Activated CD4-positive, alpha-beta T cell treated with anti-CD3 and anti-CD28 coated beads, Interleukin-2, amount 50 U/mL, for 1 hour (primary cell): ENCODE data around the gene GGCT.

Experiments
- DNase-seq: peaks from one replicate; pipeline ENCODE4 v3.0.0-alpha.2; 2020

The GGCT gene

DNA sequence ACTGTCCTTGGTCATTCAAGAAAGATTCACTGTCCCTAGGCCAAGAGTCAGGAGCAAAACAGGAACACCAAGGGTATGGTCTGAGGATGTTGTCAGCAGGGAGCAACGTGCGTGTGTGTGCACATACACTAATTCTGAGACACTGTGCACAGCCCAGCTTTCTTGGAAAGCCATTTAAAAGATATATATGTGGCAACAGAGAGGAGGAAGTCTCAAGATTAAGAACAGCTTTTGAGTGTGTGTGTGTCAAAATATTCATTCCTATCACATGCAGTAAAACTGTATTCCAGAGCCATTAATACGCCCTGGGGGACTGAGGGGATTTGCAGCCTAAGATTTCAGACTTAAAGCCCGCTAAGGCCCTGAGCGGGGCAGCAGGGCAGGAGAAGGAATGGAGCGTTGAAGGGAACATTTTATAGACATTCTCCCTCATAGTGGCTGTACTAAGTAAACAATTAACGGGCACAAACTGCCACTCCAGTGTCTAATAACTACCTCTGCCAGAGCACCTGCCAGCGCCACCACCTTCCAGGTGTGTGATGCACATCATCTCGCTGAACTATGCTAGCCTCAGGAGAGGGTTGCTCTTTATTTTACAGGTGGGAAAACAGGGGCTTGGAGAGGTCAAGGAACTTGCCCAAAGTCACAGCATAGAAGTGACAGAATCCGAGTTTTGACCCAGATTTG, 28.0 kb downstream of the GGCT start:
- DNase-seq: no peak

DNA sequence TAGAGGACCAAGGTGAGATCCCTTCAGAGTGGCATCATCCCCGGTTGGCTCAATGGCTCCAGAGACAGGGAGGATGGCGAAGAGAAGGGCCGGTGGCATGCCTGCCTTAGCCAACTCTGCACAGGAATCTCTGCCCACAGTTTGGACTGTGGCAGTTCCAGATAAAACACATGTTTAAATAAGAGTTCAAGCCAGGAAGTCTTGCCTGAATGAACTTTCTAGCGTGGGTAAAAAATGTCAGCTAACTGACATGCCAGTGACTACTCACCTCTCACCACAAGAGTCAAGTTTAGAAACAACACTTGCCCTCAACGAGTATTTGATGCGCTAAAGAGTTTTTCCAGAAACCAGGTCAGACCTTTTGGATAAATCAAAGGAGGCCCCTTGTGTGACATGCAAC, 29.0 kb downstream of the GGCT start:
- no peak for DNase-seq

DNA sequence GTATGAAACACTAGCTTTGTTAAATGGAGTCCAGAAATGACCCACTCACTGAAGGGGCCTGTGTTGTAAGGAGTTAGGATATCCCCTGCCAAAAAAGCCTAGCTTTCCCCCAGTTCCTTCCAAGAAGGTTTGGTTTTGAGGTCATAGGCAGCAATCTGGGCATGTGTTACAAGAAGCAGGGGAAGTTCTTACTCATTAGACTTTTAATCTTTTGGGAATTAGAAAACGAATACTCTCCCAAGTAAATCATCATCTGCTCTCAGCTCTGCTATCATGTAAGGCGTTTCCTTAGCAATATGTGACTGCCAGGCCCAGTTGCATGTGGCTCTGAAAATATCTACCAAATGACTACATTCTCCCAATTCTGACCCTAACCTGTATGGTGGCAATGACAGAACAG, 29.7 kb downstream of the GGCT start:
- no peak for DNase-seq

DNA sequence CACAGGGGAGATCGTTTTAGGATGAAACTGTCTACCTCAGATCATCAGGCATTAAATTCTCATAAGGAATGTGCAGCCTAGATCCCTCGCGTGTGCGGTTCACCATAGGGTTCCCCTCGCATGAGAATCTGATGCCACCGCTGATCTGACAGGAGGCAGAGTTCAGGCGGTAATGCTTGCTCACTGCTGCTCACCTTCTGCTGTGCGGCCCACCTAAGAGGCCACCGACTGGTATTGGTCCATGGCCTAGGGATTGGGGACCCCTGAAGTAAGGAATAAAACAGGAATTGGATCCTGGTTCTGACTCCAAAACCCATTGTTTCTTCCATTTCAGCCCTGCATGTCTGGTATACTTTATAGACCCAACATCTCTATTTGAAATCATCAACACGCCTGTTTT, 30.1 kb downstream of the GGCT start:
- no peak for DNase-seq

DNA sequence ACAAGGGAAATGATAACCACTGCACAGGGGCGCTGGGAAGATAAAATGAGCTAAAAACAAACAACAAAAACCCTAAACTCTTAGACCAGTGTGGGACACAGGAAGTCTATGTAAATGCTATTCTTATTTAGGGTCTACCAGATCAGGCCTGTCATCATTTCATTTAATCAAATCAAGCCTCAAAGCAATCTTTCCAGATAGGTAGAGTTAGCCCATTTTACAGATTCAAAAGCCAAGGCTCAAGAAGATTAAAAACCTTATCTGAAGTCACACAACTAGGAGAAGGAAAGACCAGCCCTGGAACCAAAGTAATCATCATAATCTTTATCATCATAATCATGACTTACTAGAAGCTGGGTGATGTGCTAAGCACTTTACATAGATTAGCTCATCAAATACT, 30.7 kb downstream of the GGCT start:
- DNase-seq: no peak

DNA sequence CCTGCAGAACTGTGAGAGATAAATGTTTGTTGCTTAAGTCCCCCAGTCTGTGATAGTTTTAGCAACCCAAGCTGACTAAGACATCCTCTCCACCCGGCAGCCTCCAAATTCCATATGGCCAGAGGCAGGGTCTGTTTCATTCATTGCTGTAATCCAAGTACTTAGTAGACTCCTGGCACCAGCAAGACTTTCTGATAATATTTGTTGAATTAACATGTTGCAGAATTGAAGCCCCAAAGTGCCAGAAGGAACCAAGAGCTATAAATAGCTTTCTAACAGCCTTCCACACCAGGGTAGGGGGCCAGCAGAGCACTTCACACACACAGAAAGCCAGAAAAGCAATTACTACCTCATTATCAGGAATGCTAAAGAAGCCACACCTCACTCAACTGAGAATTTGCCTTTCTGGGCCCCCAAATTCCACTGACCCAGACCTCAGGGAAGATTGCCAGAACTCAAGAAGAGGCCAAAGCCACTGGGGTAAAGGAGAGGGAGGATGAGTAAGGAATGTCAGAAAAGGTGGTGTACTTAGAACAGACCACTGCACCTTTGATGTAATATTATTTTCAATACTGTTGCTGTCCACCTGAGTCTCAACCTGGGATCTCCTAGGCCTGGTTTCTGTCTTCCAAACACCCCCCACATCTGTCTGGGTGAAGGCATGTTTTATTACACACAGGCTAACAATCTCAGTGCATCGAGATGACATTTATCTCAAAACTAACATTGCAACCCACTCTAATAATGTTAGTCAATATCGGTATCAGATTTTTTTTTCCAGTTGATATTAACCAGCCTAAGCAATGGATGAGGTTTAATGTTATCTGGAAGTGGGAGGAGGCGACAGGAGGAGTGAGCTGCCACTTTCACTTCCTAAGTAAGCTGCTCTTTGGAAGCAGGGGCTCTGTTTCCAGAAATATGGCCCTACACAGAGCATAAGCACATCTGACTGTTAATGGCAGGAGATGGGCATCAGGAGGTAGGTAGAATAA, 31.5 kb downstream of the GGCT start:
- no peak for DNase-seq

DNA sequence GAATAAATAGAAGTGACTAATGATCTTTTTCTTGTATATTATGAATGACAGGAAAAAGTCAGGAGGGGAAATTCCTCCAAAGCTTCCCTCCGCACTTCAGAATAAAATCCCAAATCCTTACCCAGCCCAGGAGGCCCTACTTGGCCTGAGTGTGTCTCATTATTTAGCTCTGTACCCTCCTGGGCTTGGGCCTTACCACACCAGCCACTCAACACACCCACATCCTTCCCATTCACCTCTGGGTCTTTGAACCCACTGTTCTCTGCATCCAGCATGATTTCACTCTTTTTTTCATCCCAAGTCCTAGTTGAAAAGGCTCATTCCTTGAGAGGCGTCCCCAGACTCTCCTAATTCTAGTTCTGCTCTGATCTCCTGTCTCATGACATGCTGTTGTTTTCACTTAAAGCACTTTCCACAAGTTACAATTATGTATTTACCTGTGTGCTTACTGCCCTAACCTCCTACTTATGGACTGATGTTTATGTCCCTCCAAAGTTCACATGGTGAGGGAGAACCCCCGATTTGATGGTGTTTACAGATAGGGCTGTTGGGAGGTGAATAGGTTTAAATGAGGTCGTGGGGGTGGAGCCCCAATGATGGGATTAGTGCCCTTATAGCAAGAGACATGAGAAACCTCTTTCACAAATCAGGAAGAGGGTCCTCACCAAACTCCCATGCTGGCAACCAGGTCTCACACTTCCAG, 32.4 kb downstream of the GGCT start:
- no peak for DNase-seq

DNA sequence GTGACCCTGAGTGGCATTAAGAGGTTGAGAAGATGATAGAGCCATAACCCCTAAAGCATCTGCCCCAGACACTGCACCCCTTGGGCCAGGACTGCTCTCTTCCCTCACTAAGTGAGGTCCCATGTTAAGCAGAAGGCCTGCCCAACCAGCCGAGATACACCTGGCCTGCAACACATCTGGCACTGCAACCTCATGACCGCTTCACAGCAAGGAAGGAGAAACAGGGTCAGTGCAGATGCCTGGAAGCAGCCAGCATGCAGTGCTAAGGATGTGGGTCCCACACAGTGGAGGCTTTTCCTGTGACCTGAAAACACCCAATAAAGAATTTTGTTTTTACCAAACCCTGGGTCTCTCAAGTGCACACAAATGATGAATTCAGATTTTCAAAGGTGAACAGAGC, 33.4 kb downstream of the GGCT start:
- DNase-seq: no peak

DNA sequence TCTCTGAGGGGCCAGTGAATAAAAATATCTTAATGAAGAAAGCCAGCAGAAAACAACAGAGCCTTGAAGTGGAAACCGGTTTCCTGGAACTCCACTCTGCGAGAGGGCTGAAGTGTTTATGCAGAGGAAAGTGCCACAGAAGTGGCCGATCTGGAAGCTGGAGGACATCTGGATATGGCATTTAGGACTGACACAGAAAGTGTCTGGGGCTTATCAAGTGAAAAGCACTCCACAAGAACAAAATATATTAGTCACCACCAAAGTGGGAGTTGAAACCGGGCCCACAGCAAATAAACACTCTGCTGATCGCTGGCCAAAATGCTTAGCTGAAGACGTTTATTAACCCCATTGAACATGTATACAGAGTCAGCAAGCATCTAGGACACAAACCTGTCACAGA, 33.9 kb downstream of the GGCT start:
- DNase-seq: no peak

DNA sequence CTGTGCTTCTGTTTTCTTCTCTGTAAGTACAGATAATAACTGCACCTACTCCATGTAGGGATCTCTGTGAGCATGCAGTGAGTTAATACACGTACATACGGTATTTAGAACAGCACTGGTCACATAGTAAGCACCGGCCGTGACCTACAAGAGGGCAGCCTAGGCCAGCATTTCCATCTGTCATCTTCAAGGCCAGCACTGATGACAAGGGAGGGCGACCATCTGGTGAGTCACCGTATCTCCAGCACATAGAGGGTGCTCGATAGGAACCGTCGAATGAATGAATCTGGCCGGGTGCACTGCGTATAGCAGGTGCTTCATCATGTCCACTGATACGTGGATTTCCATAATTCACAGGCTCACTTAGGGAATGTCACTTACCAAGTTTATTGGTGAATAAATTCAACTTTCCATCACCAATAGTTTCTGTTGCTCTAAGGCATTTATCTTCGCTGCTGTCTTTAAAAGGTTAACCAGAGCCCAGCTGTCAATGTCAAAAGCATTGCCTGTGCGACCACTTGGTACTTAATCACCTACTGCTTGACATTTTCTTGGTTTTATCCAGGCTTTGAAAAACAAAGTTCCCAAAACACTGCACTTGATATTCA, 34.4 kb downstream of the GGCT start:
- no peak for DNase-seq

DNA sequence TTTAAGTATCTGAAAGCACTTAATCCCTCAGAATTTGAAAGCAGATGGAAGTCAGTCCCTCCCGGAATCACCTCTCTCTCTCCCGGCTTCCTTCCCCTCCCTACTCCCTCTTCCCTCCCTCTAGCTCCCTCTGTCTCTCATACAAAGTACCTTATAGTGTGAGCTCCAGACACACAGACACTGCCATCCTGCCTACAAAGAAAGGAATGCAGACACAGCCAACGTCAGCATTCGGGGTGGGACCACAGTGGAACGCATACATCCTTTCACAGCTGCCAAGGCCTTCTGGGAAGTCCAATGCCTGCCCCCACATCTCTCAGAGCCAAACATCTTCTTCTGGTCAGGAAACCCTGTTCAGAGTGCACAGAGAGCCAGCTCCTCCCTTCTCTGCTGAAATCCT, 35.3 kb downstream of the GGCT start:
- no peak for DNase-seq

DNA sequence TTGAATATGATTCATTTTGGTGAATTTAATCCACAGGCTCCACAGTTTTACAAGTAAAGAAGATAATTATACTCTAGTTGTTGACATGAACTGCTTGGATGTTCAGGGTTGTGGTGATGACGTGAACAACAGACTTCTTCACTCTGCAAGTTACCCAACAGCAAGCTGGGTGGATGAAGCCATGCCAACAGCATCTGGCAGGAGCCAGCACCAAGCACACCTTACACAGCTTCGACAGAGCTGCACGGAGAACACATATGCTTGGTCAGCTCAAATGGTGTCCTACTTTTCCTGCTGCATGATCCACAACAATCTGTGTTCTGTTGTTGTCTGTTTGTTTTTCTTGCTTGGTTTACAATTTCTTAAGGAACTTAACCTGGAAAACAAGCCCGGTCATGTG, 35.8 kb downstream of the GGCT start:
- no peak for DNase-seq

DNA sequence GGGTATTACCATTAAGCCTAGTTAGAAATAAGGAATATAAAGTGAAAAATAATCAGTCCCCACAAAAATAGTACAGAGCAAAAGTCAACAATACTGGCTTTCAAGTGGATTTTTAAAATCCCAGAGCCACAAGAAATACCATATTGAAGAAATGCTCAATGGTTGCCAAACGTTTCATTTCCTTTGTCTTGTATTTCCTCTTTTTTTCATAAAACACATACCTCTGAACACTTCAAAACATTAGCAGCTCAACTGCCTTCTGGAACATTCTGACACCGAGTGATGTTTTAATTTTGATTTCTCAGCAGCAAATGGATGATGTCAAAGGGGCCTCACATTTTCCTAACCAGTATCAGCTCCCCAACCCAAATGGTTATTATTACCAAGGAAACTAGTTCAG, 36.6 kb downstream of the GGCT start:
- no peak for DNase-seq

DNA sequence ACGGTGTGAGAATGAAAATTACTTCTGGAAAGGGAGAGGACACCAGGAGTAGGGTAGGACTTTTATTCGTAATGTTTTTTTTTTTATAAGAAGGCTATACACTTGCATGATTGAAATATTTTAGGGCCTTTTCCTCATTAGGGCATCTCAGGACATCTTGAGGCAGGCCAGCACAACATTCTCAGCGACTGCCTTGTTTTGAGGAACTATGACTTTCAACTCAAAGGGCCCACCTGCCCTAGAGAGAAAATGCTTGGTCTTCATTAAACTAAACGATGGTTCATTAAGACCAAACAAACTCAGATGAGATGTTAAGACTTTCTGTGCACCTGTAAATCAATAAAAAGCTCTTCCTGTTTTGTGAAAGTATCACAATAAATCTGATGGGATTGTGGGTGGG, 37.4 kb downstream of the GGCT start:
- no peak for DNase-seq

DNA sequence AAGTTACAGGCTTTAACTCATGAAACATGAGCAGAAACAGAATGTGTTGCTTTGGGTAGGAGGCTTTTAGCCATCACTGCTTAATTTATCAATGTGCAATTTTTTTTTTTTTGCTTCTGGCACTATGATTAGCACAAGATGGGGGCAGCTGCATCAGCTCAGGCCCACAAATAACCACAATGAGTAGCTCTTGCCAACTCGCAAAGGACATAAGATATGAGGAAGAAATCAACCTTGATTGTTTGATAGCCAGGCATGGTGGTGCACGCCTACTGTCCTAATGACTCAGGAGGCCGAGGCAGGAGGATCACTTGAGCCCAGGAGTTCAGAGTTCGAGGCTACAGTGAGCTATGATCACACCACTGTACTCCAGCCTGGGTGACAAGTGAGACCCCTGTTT, 38.4 kb downstream of the GGCT start:
- no peak for DNase-seq

DNA sequence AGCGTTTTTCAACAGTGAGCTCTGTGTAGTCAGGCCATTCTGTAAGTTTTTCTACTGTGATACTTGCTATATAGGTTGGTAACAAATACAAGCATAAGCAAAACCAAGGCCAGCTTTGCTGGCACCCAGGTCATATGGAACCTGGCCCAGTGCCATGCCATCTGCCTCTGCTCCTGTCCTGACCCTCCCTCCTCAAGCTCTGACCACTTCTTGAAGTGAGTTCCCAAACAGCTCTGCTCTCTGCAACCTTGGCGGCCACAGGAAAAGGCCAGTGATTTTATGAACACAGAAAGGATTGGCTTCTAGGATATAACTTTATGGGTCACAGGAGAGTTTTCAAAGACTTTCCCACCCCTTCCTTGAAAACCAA, 38.8 kb downstream of the GGCT start:
- no peak for DNase-seq

DNA sequence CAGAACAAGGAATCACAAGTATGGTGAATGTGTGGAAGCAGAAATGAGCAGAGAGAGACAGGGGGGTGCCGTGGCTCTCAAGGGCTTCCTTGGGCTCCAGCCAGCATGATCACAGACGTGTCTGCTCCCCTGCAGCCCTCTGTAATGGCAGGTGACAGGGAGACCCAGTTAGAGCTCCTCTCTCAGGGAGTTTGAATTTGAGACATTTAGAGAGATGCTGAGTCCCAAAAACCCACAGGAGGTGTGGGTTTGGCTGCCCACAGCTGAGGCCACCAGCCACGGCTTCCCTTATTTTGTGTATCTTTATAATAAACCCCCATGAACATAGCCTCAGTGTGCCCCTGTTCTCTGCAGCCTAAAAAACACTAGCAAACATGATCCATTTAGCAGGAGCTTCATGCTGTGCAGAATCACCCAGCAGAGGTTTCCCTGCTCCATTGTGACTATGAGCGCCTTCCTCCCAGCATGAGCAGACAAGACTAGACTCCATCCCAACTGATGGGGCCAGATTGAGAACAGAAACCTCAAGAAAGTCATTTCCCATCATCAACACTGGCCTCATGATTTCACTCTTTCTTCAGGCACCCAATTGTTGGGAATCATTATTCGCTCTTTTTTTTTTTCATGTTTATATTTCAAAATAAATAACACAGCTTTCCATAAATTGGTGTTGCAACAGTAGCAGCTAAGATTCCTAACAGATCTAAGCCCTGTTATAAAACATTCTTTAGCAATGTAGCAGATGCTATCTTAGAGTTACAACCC, 39.4 kb downstream of the GGCT start:
- no peak for DNase-seq

DNA sequence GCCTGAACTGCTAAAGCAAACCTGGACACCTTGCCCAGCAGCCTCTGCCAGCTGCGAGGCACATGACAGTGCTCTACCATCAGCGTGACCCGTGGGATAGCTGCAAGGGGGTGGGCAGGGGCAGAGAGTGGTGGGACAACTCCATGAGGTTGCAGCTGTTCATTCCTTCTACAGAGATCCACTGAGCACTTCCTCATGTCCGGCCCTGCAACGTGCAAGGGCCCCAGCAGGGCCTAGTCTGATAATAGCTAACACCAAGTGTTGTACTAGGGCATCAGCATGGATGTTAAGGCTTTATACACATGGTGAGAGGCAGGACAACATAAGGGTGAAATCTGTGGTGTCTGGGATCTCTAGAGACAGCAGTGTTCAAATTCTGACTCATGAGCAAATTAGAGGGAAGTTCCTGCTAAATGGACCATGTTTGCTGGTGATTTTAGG, 40.4 kb downstream of the GGCT start:
- no peak for DNase-seq

DNA sequence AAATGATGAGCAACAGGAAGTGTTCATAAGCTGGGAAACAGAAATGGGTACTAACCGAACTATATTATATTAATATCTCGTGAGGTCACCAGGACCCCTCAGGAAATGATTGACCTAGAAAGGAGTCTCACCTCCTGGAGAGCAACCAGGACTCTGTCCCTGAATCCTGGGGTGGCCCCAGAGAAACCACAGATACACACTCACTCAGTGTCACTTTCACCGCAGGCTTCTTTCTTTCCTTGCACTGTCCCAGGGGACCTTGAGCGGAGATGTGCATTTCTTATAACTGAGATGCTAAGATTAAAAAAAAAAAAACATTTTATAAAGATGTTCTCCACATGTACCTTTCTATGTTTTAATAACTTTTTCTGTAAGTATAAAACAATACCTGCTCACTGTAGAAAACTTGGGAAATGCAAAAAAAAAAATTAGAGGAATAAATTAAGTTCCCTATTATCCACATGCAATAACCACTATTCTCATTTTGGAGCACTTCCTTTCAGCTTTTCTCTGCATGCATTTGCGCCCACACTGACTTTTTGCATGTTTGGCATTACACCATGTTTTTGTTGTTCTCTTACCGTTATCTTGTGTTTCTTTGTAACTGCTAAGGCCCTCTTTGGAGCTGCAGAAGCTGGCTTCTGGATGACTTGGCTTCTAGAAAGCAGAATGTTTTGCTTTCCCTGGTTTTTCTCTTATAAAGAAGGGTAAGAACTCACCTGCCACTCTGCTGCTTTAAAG, 41.1 kb downstream of the GGCT start:
- DNase-seq: no peak

DNA sequence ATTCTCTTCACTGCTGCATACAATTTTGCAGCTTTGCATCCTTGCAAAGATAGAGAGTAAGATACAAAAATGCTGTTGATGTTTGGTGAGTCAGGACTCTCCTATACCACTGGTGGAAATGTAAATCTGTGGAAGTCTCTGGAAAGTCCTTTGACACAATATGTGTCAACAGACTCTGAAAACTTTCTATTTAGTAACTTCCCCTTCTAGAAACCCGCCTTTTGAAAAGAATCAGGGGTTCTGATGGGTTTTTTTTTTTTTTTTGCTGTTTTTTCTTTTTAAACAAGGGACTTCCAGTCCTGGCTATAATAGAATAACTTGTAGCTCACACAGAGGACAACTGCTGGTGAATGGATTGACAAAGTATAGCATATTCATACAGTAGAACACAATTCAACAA, 42.5 kb downstream of the GGCT start:
- no peak for DNase-seq

DNA sequence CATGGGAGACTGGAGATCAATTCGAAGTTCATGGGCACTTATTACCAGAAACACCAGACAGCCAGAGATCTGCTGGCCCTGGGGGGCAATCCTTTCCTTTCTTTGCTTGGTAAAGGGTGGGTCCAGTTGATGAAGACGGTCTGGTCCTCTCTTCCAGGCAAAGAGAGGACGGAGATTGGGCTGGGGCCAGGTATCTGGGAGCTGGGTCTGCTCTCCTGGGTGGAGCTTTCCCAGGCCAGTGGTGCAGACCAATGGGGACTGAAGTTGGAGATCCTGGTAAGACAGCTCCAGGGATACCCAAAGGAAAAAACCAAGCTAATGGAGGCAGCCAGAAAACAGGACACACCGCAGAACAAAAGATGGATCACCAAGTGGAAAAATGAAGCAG, 44.4 kb downstream of the GGCT start:
- no peak for DNase-seq
